ENCODE results near the gene ZNF714.

DNA sequence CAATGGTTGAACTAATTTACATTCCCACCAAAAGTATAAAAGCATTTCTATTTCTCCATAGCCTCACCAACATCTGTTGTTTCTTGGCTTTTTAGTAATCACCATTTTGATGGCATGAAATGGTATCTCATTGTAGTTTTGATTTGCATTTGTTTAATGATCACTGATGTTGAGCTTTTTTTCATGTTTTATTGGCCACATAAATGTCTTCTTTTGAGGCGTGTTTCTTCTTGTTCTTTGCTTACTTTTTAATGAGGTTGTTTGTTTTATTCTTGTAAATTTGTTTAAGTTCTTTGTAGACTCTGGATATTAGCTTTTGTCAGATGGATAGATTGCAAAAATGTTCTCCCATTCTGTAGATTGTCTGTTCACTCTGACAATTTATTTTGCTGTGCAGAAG is 28.2 kb downstream of the ZNF714 start:
- TF ChIP-seq, protein P1, sequence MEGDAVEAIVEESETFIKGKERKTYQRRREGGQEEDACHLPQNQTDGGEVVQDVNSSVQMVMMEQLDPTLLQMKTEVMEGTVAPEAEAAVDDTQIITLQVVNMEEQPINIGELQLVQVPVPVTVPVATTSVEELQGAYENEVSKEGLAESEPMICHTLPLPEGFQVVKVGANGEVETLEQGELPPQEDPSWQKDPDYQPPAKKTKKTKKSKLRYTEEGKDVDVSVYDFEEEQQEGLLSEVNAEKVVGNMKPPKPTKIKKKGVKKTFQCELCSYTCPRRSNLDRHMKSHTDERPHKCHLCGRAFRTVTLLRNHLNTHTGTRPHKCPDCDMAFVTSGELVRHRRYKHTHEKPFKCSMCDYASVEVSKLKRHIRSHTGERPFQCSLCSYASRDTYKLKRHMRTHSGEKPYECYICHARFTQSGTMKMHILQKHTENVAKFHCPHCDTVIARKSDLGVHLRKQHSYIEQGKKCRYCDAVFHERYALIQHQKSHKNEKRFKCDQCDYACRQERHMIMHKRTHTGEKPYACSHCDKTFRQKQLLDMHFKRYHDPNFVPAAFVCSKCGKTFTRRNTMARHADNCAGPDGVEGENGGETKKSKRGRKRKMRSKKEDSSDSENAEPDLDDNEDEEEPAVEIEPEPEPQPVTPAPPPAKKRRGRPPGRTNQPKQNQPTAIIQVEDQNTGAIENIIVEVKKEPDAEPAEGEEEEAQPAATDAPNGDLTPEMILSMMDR (IDR thresholded peaks at IDR 0.05): no peak
- no peak for TF ChIP-seq EP300 (IDR thresholded peaks at IDR 0.05)
